GM12801 (cell line): ENCODE measurements around the gene ZNF385A.

Experiments used
- TF ChIP-seq, protein P1 (sequence below): IDR thresholded peaks from one replicate; pipeline ENCODE4 v1.5.1; 2011; ENCODE audit warnings: control low read depth; ENCODE audit not compliant: insufficient read length; ENCODE audit errors: extremely low read depth

Gene ZNF385A

GRCh38 chr12:54341378-54342300, 42.9 kb downstream of the ZNF385A start:
- TF ChIP-seq, protein P1, sequence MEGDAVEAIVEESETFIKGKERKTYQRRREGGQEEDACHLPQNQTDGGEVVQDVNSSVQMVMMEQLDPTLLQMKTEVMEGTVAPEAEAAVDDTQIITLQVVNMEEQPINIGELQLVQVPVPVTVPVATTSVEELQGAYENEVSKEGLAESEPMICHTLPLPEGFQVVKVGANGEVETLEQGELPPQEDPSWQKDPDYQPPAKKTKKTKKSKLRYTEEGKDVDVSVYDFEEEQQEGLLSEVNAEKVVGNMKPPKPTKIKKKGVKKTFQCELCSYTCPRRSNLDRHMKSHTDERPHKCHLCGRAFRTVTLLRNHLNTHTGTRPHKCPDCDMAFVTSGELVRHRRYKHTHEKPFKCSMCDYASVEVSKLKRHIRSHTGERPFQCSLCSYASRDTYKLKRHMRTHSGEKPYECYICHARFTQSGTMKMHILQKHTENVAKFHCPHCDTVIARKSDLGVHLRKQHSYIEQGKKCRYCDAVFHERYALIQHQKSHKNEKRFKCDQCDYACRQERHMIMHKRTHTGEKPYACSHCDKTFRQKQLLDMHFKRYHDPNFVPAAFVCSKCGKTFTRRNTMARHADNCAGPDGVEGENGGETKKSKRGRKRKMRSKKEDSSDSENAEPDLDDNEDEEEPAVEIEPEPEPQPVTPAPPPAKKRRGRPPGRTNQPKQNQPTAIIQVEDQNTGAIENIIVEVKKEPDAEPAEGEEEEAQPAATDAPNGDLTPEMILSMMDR, result no peak

DNA sequence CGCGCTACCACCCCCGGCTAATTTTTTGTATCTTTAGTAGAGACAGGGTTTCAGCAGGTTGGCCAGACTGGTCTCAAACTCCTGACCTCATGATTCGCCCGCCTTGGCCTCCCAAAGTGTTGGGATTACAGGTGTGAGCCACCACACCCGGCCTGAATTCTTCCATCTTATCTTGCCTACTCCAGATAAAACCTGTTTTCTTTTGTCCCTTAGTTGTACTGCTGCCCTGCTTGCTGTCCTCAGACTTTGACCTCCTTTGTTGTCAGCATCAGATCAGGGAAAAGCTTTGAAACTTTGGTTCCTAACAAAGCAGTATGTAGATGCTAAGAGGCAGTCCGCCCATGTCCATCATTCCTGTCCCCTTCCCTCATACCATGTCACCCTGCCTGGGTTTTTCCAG, 43.7 kb downstream of the ZNF385A start:
- TF ChIP-seq, protein P1, result no peak

DNA sequence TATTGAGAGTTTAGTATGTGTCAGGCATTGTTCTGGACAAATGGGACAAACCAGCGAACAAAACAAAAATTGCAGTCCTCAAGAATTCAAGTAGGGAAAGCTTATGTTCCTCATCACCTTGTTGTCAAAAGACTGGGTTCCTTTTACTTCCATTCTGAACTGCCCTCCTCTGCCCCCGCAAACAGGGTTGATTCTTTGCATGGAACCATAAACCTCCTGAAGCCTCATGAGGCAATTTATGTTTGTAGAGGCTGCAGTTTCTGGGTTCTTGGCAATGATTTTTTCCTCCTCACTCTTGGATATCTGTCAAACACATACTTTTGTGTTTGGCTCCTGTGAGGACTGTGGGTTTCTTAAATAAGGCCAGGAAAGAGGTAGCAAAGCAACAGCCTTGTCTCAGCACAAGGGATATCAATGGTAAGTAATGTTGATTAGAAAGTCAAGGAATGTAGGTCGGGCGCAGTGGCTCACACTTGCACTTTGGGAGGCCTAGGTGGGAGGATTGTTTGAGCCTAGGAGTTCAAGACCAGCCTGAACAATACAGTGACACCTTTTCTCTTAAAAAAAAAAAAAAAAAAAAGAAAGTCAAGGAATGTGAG, 45.7 kb downstream of the ZNF385A start:
- TF ChIP-seq, protein P1, result no peak

DNA sequence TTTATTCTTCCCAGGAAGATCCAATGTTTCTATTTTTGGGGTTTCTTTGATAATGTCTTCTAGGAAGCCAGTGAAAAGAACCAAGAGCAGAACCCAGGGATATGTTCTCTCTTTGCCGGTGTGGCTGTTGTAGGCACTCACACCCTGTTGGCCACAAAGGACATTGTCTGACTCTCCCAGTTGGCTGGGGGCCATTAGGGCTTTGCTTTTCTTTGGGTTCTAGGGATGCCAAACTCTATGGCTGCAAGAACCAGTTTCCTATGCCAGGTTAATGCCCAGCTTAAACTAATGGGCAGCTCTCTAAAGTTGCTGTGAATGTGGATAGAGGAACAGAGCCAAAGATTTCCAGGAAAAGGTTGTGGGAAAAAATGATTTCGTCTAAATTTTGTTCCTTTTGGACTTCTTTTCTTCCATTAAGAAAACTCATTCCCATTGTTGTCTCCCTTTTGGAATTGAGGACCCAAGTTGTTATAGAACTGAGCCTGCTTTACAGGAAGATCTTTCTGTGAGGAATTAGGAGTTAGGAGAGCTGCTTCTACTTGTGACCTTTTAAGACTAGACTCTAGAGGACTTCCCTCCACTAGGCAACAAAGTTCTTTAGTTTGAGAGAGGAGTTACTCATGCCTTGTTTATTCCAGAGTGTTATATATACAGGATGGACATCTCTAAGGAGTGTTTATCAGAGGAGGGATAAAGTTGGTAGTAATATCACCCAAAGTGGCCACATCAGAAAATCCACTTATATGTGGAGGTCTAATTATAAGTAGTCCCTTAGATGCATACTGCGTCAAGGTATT, 46.5 kb downstream of the ZNF385A start:
- TF ChIP-seq, protein P1, result no peak

DNA sequence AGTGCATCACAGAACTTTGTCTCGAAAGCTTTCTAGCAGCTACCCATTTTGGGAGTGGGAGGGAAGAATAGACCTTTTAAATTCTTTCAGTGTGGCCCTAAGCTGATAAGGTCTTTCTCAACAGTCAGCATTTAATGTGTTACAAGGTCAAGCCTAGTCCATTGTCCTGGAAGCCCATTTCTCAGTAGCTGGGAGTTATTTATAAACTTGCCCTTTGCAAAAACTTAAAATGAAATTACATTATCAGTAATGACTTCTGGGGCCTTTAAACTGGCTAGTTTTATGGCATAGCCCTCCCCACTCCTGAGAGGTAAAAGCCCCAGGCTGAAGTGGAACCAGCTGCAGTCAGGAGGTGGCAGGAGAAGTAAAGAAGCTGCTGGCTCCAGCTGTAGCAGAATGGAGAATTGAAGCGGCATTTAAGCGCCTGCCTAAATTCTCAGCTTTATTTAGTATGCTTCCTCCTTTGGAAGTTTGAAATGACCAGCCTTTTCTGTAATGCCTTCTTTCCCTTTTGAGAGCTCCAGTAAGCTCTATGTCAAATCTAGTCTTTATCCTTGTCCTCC, 47.2 kb downstream of the ZNF385A start:
- TF ChIP-seq, protein P1, result no peak

GRCh38 chr12:54333420-54334034, 51.0 kb downstream of the ZNF385A start:
- TF ChIP-seq, protein P1, result no peak
